T47D (cell line): Measurements from ENCODE around the gene HSPB8.

Experiments
- DNase-seq, 2 experiments: peaks; one replicate each; pipeline versions ENCODE4 v3.0.0 to v3.0.0-alpha.2; 2011 to 2012; ENCODE audit warnings: low read depth in 1 of 2, low spot score in 1 of 2
- JUND ChIP-seq: IDR thresholded peaks from 2 replicates; pipeline ENCODE4 v1.6.1; 2012; ENCODE audit warnings: low read depth
- in situ Hi-C: cut with HindIII; loops from 2 replicates; pipeline ENCODE4 v1.10.0; 2016; ENCODE audit warnings: low sequenced_read_pairs, low pct_unique_long_range_greater_than_20kb

Gene HSPB8

DNA sequence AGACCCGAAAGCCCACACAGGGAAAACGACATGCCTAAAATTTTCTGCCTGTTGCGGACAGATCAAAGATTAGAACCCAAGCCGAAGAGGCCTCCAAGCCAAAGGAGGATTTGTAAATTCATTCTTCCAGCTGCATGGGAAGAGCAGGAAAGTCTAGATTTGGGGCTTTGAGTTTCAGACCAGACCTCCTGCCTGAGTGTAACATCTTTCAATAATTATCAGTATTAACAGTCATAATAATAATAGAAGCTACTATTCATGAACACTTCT lies 1.7 kb upstream of the HSPB8 start:
- TF ChIP-seq JUND = no peak
- in situ Hi-C loops = no loop called here
- no peak for DNase-seq

DNA sequence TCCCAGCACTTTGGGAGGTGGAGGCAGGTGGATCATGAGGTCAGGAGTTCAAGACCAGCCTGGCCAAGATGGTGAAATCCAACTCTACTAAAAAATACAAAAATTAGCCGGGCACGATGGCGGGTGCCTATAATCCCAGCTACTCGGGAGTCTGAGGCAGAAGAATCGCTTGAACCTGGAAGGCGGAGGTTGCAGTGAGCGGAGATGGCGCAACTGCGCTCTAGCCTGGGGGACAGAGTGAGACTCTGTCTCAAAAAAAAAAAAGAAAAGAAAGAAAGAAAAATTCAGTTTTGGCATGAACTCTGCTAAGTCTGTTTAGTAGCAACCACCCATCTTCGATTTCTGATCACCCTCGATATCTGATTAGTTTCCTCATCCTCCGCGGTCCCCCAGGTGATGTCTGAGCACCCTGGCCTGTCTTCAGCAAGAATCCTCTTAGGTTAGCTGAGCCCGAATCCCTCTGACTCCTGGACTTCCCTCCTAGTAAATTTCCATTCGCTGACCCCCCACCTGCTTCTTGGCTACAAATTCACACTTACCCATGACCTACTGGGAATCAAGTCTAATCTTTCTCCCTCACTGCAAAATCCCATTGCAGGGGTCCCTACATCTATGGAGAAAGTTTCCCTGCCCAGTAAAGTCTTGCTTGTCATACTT lies 879 bp upstream of the HSPB8 start:
- no peak for TF ChIP-seq JUND
- DNase-seq = no peak
- in situ Hi-C loops = no loop called here

DNA sequence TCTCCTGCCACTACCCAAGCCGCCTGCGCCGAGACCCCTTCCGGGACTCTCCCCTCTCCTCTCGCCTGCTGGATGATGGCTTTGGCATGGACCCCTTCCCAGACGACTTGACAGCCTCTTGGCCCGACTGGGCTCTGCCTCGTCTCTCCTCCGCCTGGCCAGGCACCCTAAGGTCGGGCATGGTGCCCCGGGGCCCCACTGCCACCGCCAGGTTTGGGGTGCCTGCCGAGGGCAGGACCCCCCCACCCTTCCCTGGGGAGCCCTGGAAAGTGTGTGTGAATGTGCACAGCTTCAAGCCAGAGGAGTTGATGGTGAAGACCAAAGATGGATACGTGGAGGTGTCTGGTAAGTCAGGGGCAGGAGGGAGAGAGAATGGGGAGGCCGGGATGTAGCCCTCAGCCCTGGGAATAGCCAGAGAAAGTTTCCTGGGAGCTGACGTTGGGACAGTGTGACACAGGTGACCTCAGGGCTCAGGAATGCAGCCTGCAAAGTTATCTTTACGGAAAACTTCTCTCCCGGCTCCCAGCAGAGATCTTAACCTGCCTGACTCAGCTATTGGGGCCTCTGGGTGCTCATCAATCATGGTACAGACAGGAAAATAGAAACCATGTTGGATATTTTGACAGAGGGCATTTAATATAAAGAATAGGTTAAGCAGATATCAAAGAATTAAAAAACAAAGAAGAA lies 747 bp downstream of the HSPB8 start:
- in situ Hi-C loops = no loop called here
- peak; percentile 78; the same call in 1 of the 2 replicates for TF ChIP-seq JUND
- peak in 1 of 2 experiments; percentile 60 for DNase-seq

DNA sequence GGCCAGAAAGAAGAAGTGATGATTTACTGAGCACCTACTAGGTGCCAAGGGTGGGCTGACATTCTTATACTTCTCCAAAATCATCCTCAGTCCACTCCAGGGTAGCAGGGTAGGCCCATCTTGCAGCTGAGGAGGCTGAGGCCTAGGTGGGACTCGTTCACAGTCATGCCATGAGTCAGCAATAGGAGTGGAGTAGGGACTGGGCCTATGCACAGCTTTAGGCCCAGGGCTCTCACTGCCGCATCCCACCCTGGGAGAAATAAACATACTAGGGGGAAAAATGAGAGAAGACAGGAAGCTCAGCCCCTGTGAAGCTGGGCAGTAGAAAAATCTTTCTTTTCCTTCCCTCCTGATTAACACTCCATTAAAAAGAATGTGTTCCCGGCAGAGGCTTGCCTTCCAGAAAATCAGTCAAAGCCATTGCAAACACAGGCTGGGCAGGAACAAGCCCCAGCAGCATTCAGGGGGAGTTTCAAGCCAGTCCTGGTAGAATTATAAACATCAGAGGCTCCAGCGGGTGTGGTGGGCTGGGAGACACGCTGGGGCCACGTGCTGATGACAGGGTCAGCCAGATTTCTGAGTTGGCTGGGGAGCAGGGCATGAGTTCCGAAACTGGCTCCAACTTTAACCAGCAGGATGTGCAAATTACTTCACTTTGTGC lies 1.8 kb downstream of the HSPB8 start:
- no peak for DNase-seq
- in situ Hi-C loops = no loop called here
- no peak for TF ChIP-seq JUND

DNA sequence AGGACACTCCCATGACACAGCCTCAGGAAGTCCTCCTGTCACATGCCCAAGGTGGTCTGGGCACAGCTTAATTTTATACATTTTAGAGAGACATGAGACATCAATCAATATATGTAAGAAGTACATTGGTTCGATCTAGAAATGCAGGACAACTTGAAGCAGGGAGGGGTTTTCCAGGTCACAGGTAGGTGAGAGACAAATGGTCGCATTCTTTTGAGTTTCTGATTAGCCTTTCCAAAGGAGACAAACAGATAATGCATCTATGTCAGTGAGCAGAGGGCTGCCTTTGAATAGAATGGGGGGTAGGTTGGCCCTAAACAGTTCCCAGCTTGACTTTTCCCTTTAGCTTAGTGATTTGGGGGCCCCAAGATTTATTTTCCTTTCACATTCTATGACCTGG lies 2.5 kb downstream of the HSPB8 start:
- DNase-seq = no peak
- in situ Hi-C loops = no loop called here
- TF ChIP-seq JUND = no peak

DNA sequence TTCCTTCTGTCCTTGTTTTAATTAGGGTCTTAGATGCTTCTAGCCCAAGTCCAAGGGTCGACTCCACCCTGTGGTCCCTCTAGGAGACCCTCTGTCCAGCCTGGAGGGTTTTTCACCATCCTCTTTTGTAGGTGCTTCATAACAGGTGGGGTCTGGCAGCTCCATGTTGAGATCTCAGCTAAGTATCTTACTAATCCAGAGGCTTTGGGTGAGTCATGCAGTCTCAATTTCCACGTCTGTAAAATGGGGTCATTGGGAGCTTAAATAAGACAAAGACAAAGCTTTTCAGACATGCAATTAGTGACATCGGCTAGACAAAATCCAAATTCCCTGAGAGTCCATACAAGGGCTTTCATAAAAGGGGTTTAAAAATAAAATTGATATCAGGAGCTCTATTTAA lies 3.2 kb downstream of the HSPB8 start:
- in situ Hi-C loops = no loop called here
- no peak for DNase-seq
- no peak for TF ChIP-seq JUND

DNA sequence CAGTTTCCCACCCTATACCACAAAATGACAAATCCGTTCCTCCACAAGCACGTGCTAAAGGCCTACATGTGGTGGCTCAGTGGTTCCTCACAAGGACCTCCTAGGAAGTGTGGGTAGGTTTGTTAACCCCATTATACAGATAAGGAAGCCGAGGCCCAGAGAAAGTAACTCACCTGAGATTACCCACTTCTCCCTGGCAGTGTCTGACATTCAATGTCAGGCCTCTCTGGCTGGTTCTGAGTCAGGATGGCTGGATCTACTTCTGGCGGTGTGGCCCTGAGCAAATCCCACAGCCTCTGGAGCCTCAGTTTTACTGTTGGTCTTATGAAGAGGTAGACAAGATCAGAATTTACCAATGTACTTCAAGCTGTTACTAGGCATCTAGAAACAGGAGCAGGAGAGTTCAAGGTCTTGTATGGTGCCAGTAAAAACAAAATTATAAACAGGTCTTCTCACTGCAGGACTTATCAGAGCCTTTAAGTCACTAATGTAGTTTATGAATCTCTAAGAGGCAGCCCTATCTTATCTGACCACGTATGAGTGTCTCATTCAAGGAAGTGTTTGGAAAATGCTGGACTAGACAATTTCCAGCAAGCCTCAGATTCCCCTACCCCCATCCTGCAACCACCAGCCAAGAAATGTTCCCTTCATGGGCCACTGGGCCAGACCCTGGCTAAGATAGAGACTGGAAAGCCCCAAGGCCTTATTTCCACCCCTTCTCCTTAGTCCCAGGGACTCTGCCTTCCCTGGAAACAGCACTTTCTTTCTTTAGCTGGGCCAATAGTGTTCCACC lies 4.2 kb downstream of the HSPB8 start:
- no peak for TF ChIP-seq JUND
- in situ Hi-C loops = no loop called here
- no peak for DNase-seq

DNA sequence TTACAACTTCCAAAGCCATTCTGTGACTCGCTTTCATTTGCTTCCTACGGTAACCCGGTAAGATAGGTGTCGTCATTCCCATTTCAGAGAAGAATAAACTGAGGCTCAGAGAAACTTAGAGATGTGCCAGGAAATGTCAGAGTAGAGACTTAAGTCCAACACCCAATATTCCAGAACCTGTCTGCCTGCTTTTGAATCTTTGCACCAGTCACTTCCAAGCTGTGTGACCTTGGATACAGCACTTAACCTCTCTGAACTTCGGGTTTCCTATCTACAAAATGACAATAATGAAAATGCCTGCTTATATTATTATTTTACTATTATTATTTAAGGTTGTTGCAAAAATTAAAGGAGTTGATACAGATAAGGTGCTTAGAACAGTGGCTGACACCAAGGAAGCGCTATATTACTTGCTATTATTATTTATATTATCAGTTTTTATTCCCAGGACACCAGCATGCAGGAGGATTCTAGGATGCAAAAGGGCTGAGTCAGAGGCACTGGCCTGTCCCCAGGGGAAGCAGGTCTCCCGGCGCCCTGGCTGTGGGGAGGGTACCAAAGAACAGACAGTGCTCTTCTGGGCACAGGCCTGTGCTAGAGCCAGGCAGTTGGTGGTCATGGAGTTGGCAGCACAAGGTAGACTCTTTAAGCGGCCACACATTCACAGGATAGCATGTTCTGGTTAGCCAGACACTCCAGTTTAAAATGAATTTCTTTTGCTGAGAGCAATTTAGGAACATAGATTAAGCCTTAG lies 5.4 kb downstream of the HSPB8 start:
- no peak for DNase-seq
- in situ Hi-C loops = no loop called here
- no peak for TF ChIP-seq JUND

DNA sequence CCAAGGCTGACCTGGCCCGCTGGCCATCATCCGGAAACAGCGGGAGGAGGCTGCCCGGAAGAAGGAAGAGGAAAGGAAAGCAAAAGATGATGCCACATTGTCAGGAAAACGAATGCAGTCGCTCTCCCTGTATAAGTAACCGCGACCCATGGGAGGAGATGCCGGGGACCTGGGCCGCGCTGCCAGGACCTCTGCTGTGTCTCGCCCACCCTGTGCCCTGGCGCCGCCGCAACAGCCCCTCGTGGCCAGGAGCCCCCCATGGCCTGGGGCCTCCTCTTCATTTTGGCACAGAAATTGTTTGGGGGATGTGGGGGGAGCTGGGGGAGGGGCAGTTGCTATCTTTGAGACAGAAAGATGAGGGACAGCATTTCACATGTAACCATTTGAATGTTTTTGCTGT lies 16.5 kb downstream of the HSPB8 start:
- TF ChIP-seq JUND = no peak
- DNase-seq = no peak
- in situ Hi-C loops = no loop called here

DNA sequence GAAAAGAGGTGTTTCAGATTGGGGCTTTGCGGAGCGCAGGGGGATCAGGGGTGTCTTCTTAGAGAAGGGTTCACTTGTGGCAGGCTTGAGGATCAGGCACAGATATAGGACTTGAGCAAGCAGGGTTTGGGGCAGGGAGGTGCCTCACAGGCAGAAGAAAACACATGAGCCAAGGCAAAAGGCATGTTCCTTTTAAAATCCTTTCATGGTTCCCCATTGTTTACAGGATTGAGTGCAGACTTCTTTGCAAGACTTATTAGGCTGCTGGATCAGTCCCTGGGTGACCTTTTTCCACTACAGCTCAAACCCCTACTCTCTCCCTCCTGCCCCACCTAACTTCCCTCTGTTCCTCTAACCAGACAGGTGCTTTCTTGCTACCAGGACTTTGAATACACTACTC lies 19.7 kb downstream of the HSPB8 start:
- in situ Hi-C loops = no loop called here

DNA sequence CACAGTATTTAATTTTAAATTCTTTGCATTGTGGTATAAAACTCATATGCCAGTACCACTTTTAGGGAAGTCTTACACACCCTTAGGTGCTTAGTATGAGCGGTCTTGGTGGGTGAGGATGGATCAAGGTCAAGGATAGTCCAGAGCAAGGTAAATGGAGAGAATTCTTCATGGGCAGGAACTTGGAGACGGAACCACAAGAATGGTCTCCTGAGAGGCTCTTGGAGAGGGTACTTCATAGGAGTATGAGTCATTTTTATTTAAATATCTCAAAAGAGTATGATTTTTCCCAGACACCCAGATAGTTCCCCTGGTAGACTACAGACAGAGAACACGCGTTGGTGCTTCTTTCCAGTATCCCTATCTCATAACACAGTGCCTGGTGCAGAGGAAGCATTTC lies 21.9 kb downstream of the HSPB8 start:
- TF ChIP-seq JUND = no peak
- in situ Hi-C loops = no loop called here
- no peak for DNase-seq

More for the DNA sequence above, 19.7 kb downstream of the HSPB8 start:
- no peak for DNase-seq
- no peak for TF ChIP-seq JUND

DNA sequence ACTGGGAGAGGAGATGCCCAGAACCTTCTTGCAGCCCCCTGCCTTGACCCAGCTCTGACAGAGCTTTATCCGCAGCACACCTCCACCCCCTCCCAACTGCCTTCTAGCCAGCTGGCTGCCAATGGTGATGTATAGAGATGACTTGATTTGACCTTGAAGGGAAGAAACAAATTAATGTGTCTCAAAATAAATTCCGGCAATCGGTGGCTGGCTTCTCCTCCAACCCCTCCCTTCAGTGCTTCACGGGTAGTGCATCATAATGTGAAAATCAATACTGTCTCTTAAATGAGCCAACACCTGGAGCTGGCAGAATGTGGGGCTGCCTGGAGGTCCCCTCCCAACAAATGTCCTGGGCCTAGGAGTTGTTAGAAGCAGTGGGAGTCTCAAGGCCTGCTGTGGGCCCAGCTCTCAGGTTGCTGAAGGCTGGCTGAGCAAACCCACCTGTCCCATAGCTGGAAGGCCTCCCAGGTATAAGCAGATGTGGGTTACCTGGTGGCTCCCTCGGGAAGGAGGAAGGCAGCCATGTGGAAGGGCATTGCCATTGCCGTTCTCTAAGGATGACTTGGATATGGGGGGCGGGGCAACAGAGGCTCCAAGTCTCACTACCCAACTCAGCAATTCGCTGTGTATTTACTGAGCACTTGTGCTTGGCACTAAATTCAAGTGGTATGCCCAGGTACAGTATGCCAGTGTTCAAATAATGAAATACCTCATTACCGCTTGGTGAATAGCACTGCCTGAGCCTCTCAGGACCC lies 23.2 kb downstream of the HSPB8 start:
- no peak for TF ChIP-seq JUND
- DNase-seq = no peak
- in situ Hi-C loops = no loop called here
